Stimulated activated CD8-positive, alpha-beta memory T cell treated with anti-CD3 and anti-CD28 coated beads, Interleukin-12 subunit alpha, Interleukin-12 subunit beta, amount 100 ng/mL, for 4 hours (primary cell): Measurements from ENCODE around the gene TFE3.

Experiments used
- DNase-seq: peaks from one replicate; pipeline ENCODE4 v3.0.0-alpha.2; 2020; ENCODE audit warnings: low read depth

TFE3 gene

DNA sequence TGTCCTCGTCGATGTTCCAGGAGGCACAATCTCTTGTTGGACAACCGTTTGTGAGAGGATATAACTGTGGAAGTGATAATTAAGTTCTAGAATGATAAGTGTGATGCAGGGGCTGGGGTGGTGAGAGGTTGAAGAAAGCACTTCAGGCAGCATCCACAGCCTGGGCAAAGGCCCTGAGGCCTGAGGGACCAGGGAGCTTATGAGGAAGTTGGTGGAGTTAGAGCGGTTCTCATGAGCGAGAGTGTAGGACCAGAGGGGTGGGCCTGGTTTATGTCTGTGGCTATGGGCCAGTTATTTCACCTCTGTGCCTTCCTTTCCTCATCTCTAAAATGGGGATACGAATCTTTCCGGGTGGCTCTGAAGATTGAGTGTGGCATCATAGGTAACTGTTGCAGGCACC is 18.3 kb upstream of the TFE3 start:
- DNase-seq = no peak

DNA sequence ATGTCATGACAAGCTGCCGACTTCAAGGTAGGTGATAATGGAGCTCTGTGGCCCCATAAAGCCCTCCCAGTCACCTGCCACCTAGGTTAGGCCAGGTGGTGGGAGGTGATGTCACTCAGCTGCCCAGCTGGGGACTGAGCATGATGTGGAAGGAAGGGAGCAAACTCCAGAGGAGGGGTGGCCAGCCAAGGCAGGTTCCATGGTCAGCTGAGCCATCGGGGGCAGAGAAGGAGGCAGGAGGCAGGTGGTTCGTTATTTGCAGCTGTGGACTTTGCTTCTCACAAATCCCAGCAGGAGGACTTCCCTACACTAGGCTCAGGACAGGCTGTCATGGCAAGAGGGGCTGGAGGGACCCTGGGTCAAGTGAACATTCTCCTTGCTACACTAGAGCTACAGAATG is 17.8 kb upstream of the TFE3 start:
- DNase-seq = no peak

DNA sequence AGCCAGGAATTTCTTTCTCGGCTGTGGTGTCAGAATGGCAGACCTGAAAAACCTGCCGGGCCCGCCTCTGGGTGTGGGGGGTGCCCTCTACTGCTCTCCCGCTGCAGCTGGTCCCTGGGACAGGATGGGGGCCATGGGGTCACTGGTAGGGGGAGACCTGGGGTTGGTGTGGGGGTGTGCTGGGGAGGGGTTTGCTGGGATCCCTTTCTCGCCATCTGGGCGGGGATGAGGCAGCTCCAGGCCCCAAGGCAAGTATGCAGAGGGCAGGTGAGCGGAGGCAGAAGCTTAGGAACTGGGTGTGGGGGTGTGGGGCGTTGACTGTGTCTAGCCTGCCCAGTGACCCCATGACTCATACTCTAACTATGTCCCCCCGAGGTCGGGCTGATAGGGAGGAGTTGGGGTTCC is 16.5 kb upstream of the TFE3 start:
- no peak for DNase-seq

DNA sequence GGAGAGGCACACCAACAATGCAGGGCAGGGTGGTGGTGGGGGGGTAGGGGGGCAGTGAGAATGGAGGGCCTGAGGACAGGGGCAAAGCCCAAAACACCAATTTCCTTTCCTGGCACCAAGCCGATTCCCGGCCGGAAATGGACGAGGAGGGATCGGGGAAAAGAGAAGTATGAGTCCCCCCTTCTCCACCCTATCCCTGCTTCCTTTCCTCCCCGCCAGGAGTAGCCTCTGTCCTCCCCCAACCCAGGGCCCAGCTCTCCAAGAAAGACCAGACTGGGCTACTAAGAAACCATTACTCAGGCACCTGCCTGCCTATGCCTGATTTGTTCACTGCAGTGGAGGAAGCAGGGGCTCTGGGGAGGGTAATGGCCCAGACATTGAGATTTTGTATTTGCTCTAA is 16.0 kb upstream of the TFE3 start:
- DNase-seq = no peak

DNA sequence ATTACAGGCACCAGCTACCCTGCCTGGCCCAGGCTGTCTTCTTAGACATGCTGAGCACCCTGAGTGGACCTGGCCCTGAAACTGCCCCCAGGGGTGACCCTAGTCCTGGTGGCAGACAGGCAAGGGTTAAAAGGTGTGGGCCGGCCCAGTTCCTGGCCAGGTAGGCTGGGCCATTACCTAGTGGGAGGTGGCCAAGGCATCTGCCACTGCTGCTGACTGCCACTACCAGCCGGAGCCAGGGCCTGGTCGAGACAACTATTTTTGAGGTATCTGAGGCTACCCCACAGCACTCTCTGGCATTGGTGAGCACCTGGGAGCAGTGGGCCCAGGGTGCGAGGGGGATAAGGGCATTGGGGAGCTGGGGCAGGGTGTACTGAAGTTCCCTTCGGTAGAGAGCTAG is 15.6 kb upstream of the TFE3 start, which contains the start of gene CCDC120:
CCDC120 (plus strand) TSS at position 206 of the 400 bp plus-strand sequence. CDS start 3,043 bp downstream, outside the sequence.
- no peak for DNase-seq

DNA sequence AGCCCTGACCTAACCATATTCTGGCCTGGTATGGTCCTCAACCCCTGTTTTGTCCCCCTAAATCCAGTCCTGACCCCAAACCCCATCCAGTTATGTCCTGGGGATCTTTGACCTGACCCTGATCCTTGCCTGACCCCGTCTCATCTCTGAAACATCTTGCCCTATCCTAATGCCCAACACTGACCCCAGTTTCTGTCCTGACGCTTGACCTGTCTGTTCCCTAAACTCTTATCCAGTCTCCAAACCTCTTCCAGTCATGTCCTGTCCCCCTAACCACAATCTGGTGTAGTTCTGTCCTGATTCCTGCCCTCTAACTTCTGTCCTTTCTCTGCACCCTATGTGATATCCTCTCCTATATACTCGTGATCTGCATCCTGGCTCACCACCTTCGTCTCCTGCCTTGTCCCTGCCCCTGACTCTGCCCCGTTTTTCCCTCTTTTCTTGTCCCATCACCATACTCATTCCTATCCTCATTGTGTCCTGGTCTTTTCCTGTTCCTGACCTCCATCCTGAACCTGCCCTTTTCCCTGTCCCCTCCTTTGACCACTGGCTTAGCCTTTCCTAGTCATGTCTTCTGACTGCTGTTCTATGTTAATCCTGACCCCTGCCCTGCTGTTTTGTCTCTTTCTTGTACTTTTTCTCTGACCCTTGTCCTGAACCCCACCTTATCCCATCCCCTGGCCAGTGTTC is 11.1 kb upstream of the TFE3 start:
- no peak for DNase-seq

- DNase-seq = peak; percentile 38
These were observed 10.3 kb upstream of the TFE3 start for GRCh38 chrX:49053223-49054072.

DNA sequence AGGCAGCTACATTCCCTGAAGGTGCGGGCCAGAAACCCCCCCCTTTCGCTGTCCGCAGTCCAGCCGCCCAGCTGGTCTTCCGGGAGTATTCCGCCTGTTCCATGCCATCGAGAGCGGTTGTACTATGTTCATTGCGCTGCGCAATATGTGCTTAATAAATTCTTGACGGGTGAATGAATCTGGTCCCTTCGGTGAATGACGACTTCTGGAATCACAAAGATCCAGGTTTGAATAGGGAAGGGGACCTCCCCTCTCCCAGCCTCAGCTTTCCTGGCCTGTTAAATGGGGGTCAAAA is 777 bp upstream of the TFE3 start:
- no peak for DNase-seq

- no peak for DNase-seq
These were observed 457 bp downstream of the TFE3 start for GRCh38 chrX:49042581-49043219.

- no peak for DNase-seq
These were observed 1.2 kb downstream of the TFE3 start for GRCh38 chrX:49041744-49042580.

DNA sequence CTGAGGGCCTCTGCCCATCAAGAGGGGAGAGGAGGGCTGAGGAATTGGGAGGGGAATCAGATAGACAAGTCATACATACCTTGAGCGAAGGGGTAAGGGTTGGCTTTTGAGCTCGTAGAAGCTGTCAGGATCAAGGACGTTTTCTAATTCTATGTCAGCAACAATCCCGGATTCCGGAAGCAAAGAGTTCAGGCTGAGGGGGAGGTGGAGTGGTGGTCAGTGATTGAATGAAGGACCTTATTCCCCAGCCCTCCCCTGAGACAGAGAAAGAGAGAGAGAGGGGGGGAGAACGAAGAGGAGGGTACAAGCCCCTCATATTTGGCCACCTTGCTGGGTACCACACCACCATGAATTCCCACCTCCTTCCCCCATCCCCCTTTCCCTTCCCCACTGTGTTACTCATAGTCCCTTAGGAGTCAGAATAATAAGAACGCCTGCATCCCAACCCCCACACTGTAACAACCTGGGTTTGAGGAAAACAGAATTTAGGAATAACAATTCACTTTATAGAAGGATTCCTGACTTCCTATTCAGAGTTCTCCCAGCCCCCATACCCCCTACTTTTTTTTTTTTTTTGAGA is 2.7 kb downstream of the TFE3 start:
- DNase-seq = no peak

- peak; percentile 15 for DNase-seq
These were observed 3.4 kb downstream of the TFE3 start for GRCh38 chrX:49039598-49040375.

- DNase-seq = no peak
These were observed 5.2 kb downstream of the TFE3 start for GRCh38 chrX:49037883-49038475.

DNA sequence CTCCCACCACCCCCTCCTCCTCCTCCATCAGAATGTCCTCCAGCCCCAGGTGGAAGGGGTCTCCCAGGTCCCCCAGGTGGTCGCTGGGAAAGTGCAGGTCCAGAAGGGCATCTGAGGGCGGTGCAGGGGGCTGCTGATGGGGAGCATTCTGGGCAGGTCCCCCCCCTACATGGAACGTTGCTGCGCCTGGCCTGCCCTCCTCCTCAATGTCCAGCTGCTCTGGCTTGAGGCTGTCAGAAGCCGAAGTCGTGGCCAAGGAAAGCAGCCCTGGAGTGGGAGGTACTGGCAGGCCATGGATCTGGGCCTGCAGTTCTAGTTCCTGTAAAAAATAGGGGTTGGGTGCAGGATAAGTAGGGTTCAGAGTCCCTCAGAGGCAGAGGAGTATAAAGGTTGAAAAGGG is 12.9 kb downstream of the TFE3 start:
- no peak for DNase-seq

DNA sequence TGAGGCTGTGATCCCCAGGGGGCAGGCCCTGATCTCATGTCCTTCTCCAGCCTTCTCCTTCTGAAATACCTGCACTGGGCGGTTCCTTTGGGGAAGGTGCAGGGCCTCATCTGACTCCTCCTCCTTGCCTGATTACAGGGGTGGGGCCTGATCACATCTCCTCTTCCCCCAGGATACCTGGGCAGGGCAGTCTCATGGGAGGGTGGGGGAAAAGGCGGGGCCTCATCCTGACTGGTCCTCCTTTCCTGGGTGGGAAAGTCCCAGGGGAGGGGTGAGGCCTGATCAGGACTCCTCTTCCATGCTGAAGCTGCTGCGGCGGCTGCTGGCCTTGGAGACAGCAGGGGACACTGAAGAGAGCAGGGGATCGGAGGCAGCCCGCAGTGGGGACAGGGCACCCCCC is 13.3 kb downstream of the TFE3 start:
- no peak for DNase-seq

GRCh38 chrX:49019599-49020249 is 23.4 kb downstream of the TFE3 start:
- no peak for DNase-seq

DNA sequence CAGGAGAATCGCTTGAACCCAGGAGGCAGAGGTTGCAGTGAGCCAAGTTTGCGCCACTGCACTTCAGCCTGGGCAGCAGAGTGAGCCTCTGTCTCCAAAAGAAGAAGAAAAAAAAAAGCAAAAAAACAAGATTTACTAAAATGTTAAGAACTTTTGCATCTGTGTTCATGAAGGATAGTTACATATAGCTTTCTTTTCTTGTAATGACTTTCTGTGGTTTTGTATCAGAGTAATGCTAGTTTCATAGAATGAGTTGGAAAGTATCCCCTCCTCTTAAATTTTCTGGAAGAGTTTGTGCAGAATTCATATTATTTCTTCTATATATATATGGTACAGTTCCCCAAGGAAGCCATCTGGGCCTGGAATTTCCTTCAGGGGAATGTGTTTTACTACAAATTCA is 24.1 kb downstream of the TFE3 start:
- DNase-seq = no peak

DNA sequence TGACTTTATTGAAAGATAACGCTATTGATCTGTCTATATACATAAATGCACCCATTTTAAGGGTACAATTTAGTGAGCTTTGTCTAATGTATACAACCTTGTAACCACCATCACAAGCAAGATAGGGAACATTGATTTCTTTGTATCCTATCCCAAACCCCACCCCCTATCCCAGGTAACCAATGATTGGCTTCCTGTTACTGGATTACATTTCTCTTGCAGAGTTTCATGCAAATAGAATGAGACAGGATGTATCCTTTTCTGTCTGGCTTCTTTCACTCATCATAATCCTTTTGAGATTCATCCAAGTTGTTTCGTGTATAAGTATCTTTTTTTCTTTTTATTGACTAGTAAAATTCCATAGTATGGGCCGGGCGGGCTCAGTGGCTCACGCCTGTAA is 39.5 kb downstream of the TFE3 start:
- DNase-seq = no peak

DNA sequence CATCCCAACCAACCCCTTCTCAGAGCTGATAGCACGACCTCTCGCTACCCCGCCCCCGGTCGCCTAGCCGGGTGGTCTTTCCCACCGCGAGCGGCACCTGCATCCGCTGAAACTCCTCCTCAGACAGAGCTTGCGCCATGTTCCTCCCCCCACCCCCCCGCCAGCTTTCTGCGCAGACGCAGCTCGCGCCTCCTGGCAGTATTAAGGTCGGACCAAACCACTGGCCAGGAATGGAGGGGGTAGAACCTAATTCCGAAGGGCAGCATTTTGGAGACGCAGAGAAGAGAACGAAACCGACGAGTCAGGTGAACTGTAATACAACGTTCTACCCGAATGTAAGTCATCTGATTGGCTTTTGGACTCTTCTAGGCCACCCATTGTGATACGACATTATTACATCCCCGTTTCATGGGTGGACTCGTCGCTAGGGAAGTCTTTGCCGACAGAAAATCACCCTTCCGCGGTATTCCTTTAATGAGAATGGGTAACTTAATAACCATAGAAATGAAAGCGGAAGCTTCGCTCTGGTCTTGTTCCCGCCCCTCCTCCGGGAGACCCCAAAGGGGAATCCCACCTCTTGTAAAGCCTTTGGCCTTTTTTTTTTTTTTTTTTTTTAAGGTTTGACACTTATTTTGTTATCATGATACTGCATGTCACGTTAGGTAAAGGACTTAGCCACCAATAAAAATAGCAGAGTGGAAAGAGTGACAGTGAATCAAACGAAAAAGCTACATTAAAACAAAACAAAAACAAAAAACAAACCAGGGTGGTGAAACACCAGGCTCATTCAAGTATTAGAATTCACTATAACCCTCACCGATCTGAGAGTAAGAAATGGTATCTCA is 40.8 kb downstream of the TFE3 start, which contains the start of gene GRIPAP1:
GRIPAP1 (minus strand) TSS at position 174 of the 845 bp plus-strand sequence; CDS start at position 139, 35 bp downstream.
- peak; percentile 56 for DNase-seq
